ENCODE results near the gene PACSIN3. TPM values are rescaled to one million over a fixed set of nuclear protein-coding genes. Genes with fewer than 3 reads are reported as not detected.
A peak's percentile ranks its signal among the peaks of the same experiment; 100 is the strongest.

PACSIN3 gene
- total RNA-seq, 2 donors from 2014 or later = 48.0 to 66.6 TPM

DNA sequence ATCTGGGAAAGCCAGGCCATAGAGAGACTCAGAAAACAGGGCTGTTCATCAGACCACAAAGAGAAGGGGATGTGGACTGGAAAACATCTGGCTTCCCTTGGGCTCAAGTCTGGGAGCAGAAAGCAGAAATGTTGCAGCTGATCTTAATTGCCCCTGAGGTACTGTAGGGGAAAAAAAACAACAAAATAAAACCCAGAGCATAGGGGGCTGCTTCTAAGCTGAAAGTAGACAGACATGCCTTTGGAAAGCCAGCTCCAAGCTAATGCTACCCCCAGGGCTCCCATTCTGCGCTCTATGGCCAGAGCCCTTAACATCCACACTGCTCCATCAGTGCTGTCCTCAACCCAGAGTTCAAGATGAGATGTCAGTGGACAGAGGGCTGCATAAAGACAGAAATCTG lies 2.0 kb upstream of the PACSIN3 start:
- Histone ChIP-seq H3K4me1 (ENCODE audit: control insufficient read depth, insufficient read depth, low read length) (no peaks in the 10 kb centered on the region), H3K9me3 (ENCODE audit: control insufficient read depth, low read length) (no peaks in the 10 kb centered on the region), H3K4me3 (ENCODE audit: low read length) (no peak overlapping the region), H3K9ac (ENCODE audit: extremely low read depth, low read length, poor library complexity, severe bottlenecking) (no peak overlapping the region), H3K27ac (ENCODE audit: low read depth, low read length) (peak overlapping the region; percentile 29), H3K36me3 (ENCODE audit: control insufficient read depth, insufficient read depth, low read length) (no peaks in the 10 kb centered on the region), H3K27me3 (ENCODE audit: control insufficient read depth, insufficient read depth, low read length, poor library complexity, severe bottlenecking) (peaks cover 23% of the 10 kb centered on the region)
- H3K4me3 Mint-ChIP-seq = no peak overlapping the region
- 83 to 100% methylated on average over 1 of the region's 1 CpG for WGBS, 2 experiments (ENCODE audit: insufficient coverage in 1 of 2, insufficient read length in 1 of 2)
- no peak for TF ChIP-seq CTCF (conservative IDR thresholded peaks at IDR 0.05)
- no peak for DNase-seq
- peaks cover 2% of the 10 kb centered on the region for H3K36me3 Mint-ChIP-seq (ENCODE audit: low read depth)
- peaks cover 12% of the 10 kb centered on the region for H3K4me1 Mint-ChIP-seq
- no peak overlapping the region for H3K27ac Mint-ChIP-seq
- peaks cover 31% of the 10 kb centered on the region for H3K27me3 Mint-ChIP-seq (ENCODE audit: insufficient read depth)
- H3K9me3 Mint-ChIP-seq = no peaks in the 10 kb centered on the region

DNA sequence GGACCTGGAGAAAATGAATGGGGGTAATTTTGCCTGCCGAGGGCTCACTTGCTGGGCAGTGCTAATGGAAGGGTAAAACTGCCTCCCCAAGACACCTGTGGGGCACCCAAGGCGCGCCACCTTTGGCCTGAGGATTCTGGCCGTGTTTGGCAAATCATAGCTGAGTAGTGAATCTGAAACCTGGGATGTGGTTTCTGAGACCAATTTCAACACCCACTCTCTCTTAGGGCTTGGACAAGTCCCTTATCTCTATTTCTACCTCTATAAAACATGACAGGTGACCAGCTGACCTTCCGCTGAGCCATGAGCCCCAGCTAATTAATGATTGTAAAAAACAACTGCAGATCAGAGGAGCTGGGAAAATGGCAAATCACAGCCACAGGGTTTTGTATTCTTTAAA lies 1.5 kb upstream of the PACSIN3 start:
- Histone ChIP-seq H3K9me3 (ENCODE audit: control insufficient read depth, low read length) (no peaks in the 10 kb centered on the region), H3K4me3 (ENCODE audit: low read length) (peak overlapping the region; percentile 82), H3K9ac (ENCODE audit: extremely low read depth, low read length, poor library complexity, severe bottlenecking) (peak overlapping the region; percentile 41), H3K27ac (ENCODE audit: low read depth, low read length) (no peak overlapping the region), H3K4me1 (ENCODE audit: control insufficient read depth, insufficient read depth, low read length) (no peaks in the 10 kb centered on the region), H3K36me3 (ENCODE audit: control insufficient read depth, insufficient read depth, low read length) (no peaks in the 10 kb centered on the region), H3K27me3 (ENCODE audit: control insufficient read depth, insufficient read depth, low read length, poor library complexity, severe bottlenecking) (peaks cover 23% of the 10 kb centered on the region)
- no peaks in the 10 kb centered on the region for H3K9me3 Mint-ChIP-seq
- H3K4me3 Mint-ChIP-seq = peak overlapping the region; percentile 75
- peaks cover 31% of the 10 kb centered on the region for H3K27me3 Mint-ChIP-seq (ENCODE audit: insufficient read depth)
- WGBS, 2 experiments (ENCODE audit: insufficient coverage in 1 of 2, insufficient read length in 1 of 2) = 57 to 58% methylated on average over 3 to 5 of the region's 5 CpGs
- TF ChIP-seq CTCF (conservative IDR thresholded peaks at IDR 0.05) = no peak
- peak overlapping the region; percentile 44 for H3K27ac Mint-ChIP-seq
- H3K36me3 Mint-ChIP-seq (ENCODE audit: low read depth) = peaks cover 2% of the 10 kb centered on the region
- H3K4me1 Mint-ChIP-seq = peaks cover 12% of the 10 kb centered on the region
- DNase-seq = no peak

GRCh38 chr11:47186700-47187695 lies 764 bp upstream of the PACSIN3 start:
- 2 to 3% methylated on average over 22 to 62 of the region's 63 CpGs for WGBS, 2 experiments (ENCODE audit: insufficient coverage in 1 of 2, insufficient read length in 1 of 2)
- H3K9me3 Mint-ChIP-seq = no peaks in the 10 kb centered on the region
- peak; percentile 28 for TF ChIP-seq CTCF (conservative IDR thresholded peaks at IDR 0.05)

More at GRCh38 chr11:47186700-47187695, 764 bp upstream of the PACSIN3 start:
- Mint-ChIP-seq H3K36me3 (ENCODE audit: low read depth) (peaks cover 2% of the 10 kb centered on the region), H3K4me1 (peaks cover 12% of the 10 kb centered on the region), H3K27me3 (ENCODE audit: insufficient read depth) (peaks cover 31% of the 10 kb centered on the region), H3K4me3 (peak overlapping the region; percentile 75), H3K27ac (peak overlapping the region; percentile 79)
- no peak overlapping the region for H3K27ac ChIP-seq (ENCODE audit: low read depth, low read length)
- no peaks in the 10 kb centered on the region for H3K36me3 ChIP-seq (ENCODE audit: control insufficient read depth, insufficient read depth, low read length)
- H3K4me3 ChIP-seq (ENCODE audit: low read length) = peak overlapping the region; percentile 82
- no peaks in the 10 kb centered on the region for H3K9me3 ChIP-seq (ENCODE audit: control insufficient read depth, low read length)
- H3K27me3 ChIP-seq (ENCODE audit: control insufficient read depth, insufficient read depth, low read length, poor library complexity, severe bottlenecking) = peaks cover 23% of the 10 kb centered on the region
- H3K9ac ChIP-seq (ENCODE audit: extremely low read depth, low read length, poor library complexity, severe bottlenecking) = peak overlapping the region; percentile 41
- H3K4me1 ChIP-seq (ENCODE audit: control insufficient read depth, insufficient read depth, low read length) = no peaks in the 10 kb centered on the region
- DNase-seq = peak; percentile 83
